ENCODE data around the gene ZNF143.

GRCh38 chr11:9573775-9574621, 113.2 kb downstream of the ZNF143 start:
- TF ChIP-seq MXI1 (conservative IDR thresholded peaks at IDR 0.05; ENCODE audit: poor library complexity, severe bottlenecking) (peak; percentile 97), POLR2AphosphoS5 (IDR thresholded peaks at IDR 0.05) (no peak), REST (IDR thresholded peaks at IDR 0.05; ENCODE audit: borderline replicate concordance) (no peak), EP300 (conservative IDR thresholded peaks at IDR 0.05; ENCODE audit: poor library complexity, severe bottlenecking) (no peak), TAF1 (IDR thresholded peaks at IDR 0.05; ENCODE audit: low read depth) (no peak), EZH2 (IDR thresholded peaks at IDR 0.05; ENCODE audit: borderline replicate concordance, insufficient read depth, low read length, poor library complexity, severe bottlenecking) (no peak), SMC3 (conservative IDR thresholded peaks at IDR 0.05; ENCODE audit: poor library complexity) (peak; percentile 30), RAD21 (conservative IDR thresholded peaks at IDR 0.05) (no peak)
- TF ChIP-seq, protein P1, sequence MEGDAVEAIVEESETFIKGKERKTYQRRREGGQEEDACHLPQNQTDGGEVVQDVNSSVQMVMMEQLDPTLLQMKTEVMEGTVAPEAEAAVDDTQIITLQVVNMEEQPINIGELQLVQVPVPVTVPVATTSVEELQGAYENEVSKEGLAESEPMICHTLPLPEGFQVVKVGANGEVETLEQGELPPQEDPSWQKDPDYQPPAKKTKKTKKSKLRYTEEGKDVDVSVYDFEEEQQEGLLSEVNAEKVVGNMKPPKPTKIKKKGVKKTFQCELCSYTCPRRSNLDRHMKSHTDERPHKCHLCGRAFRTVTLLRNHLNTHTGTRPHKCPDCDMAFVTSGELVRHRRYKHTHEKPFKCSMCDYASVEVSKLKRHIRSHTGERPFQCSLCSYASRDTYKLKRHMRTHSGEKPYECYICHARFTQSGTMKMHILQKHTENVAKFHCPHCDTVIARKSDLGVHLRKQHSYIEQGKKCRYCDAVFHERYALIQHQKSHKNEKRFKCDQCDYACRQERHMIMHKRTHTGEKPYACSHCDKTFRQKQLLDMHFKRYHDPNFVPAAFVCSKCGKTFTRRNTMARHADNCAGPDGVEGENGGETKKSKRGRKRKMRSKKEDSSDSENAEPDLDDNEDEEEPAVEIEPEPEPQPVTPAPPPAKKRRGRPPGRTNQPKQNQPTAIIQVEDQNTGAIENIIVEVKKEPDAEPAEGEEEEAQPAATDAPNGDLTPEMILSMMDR (IDR thresholded peaks at IDR 0.05; ENCODE audit: poor library complexity, severe bottlenecking) = peak; percentile 11

Data from neural cell (in vitro differentiated cells).